Caco-2 (cell line): ENCODE measurements around the gene GPC6. TPM values are rescaled to one million over a fixed set of nuclear protein-coding genes. Genes with fewer than 3 reads are reported as not detected.

Experiments
- BruUV-seq: library from RNA; stranded (reverse); fragments of 400-500 nt; replicated peaks from 2 replicates; lab custom pipeline; 2021; lab: Mats Ljungman, UMichigan
- CTCF ChIA-PET: fragments of 300-600 bp; sonication (Branson Sonifier 250); formaldehyde crosslinking; loops from one replicate; lab custom pipeline; 2022; ENCODE audit warnings: antibody characterized with exemption; lab: Charles Lee
- POLR2A ChIA-PET: fragments of 300-600 bp; sonication (Branson Sonifier 250); formaldehyde crosslinking; loops from one replicate; lab custom pipeline; 2022; ENCODE audit warnings: antibody characterized with exemption; lab: Charles Lee
- DNase-seq, 2 experiments: peaks; one replicate each; pipeline versions ENCODE4 v3.0.0 to v3.0.0-alpha.2; 2020 to 2022
- H3K27me3 ChIP-seq: replicated peaks from 2 replicates; pipeline ENCODE4 v1.6.0; 2011; ENCODE audit warnings: low read length; ENCODE audit not compliant: control insufficient read depth, insufficient read depth
- H3K36me3 ChIP-seq: 2 replicates; pipeline ENCODE4 v1.5.1; 2011; ENCODE audit warnings: low read length; ENCODE audit not compliant: control insufficient read depth, insufficient read depth
- H3K4me1 ChIP-seq: fragments of 250-450 bp; sonication (Bioruptor Pico); 2 replicates; pipeline ENCODE4 v1.5.1; 2020; ENCODE audit warnings: mild to moderate bottlenecking
- H3K4me3 ChIP-seq: 2 replicates; pipeline ENCODE4 v1.5.1; 2011; ENCODE audit warnings: low read depth, mild to moderate bottlenecking, control low read depth, low read length
- H3K9me3 ChIP-seq: fragments of 250-450 bp; sonication (Bioruptor Pico); 2 replicates; pipeline ENCODE4 v1.5.1; 2020; ENCODE audit warnings: mild to moderate bottlenecking, moderate library complexity
- H3K27ac Mint-ChIP-seq: one replicate; pipeline ENCODE4 v1.8.0; 2022; ENCODE audit warnings: mixed read lengths; ENCODE audit not compliant: unreplicated experiment
- H3K27me3 Mint-ChIP-seq: one replicate; pipeline ENCODE4 v1.8.0; 2022; ENCODE audit warnings: mixed read lengths; ENCODE audit not compliant: insufficient read depth, unreplicated experiment
- H3K36me3 Mint-ChIP-seq: one replicate; pipeline ENCODE4 v1.8.0; 2022; ENCODE audit warnings: mild to moderate bottlenecking, mixed read lengths; ENCODE audit not compliant: insufficient read depth, unreplicated experiment
- H3K4me1 Mint-ChIP-seq: one replicate; pipeline ENCODE4 v1.8.0; 2022; ENCODE audit warnings: low read depth, mixed read lengths; ENCODE audit not compliant: unreplicated experiment
- H3K4me3 Mint-ChIP-seq: one replicate; pipeline ENCODE4 v1.8.0; 2022; ENCODE audit warnings: mild to moderate bottlenecking, moderate library complexity, mixed read lengths; ENCODE audit not compliant: unreplicated experiment
- H3K9me3 Mint-ChIP-seq: one replicate; pipeline ENCODE4 v1.8.0; 2022; ENCODE audit warnings: mixed read lengths; ENCODE audit not compliant: unreplicated experiment
- CTCF ChIP-seq, 2 experiments: fragments of 200-600 bp in 1 of 2; IDR thresholded peaks; 1 replicate in 1 of 2; 2 replicates in 1 of 2; pipeline versions ENCODE4 v1.5.1 to v1.8.0; 2011 to 2022; ENCODE audit warnings: antibody characterized with exemption in 1 of 2, control low read depth in 1 of 2, inconsistent platforms in 1 of 2, low read depth in 1 of 2, low read length in 1 of 2, mild to moderate bottlenecking in 1 of 2, moderate library complexity in 1 of 2; ENCODE audit not compliant: insufficient read depth in 1 of 2, severe bottlenecking in 1 of 2, unreplicated experiment in 1 of 2
- intact Hi-C: fragments of 100-400 bp; cut with micrococcal nuclease; formaldehyde crosslinking; loops from one replicate; pipeline ENCODE4 v1.10.0; 2022; ENCODE audit not compliant: unreplicated experiment
- total RNA-seq: library from RNA; stranded (reverse); gene quantifications from 2 replicates; pipeline ENCODE4 v1.2.3, GENCODE V29; 2022

GPC6 gene
- total RNA-seq, 1 experiment from 2014 or later = 0.16 TPM

- no peak overlapping the region for H3K27ac Mint-ChIP-seq
- no peak for DNase-seq
- POLR2A ChIA-PET = no interaction called here
- H3K4me3 Mint-ChIP-seq = no peak overlapping the region
- no peaks in the 10 kb centered on the region for H3K4me1 Mint-ChIP-seq
- no TSS peak for BruUV-seq
- no peaks in the 10 kb centered on the region for H3K27me3 ChIP-seq
- CTCF ChIA-PET = no interaction called here
- no peak overlapping the region for H3K4me3 ChIP-seq
- H3K9me3 ChIP-seq = no peaks in the 10 kb centered on the region
- H3K36me3 ChIP-seq = no peaks in the 10 kb centered on the region
- no peaks in the 10 kb centered on the region for H3K9me3 Mint-ChIP-seq
- no peak for TF ChIP-seq CTCF (IDR thresholded peaks at IDR 0.05; ENCODE audit: insufficient read depth in 1 of 2, low read depth in 1 of 2, low read length in 1 of 2, severe bottlenecking in 1 of 2, unreplicated experiment in 1 of 2)
- no peaks in the 10 kb centered on the region for H3K36me3 Mint-ChIP-seq
- H3K4me1 ChIP-seq = no peaks in the 10 kb centered on the region
- H3K27me3 Mint-ChIP-seq = no peaks in the 10 kb centered on the region
- intact Hi-C loops = no loop called here
These were observed 725.3 kb downstream of the GPC6 start for GRCh38 chr13:93951951-93952350.

- intact Hi-C loops = no loop called here
- BruUV-seq = no TSS peak
- no peaks in the 10 kb centered on the region for H3K9me3 Mint-ChIP-seq
- H3K4me3 Mint-ChIP-seq = no peak overlapping the region
- H3K36me3 Mint-ChIP-seq = no peaks in the 10 kb centered on the region
- TF ChIP-seq CTCF (IDR thresholded peaks at IDR 0.05; ENCODE audit: insufficient read depth in 1 of 2, low read depth in 1 of 2, low read length in 1 of 2, severe bottlenecking in 1 of 2, unreplicated experiment in 1 of 2) = no peak
- no peaks in the 10 kb centered on the region for H3K27me3 ChIP-seq
- H3K4me1 Mint-ChIP-seq = no peaks in the 10 kb centered on the region
- H3K4me3 ChIP-seq = no peak overlapping the region
- H3K27ac Mint-ChIP-seq = no peak overlapping the region
- no peaks in the 10 kb centered on the region for H3K4me1 ChIP-seq
- no peaks in the 10 kb centered on the region for H3K36me3 ChIP-seq
- ChIA-PET POLR2A (no interaction called here), CTCF (no interaction called here)
- H3K9me3 ChIP-seq = no peaks in the 10 kb centered on the region
- no peaks in the 10 kb centered on the region for H3K27me3 Mint-ChIP-seq
- no peak for DNase-seq
These were observed 727.2 kb downstream of the GPC6 start for GRCh38 chr13:93953841-93954240.

GRCh38 chr13:93955904-93956303 lies 729.3 kb downstream of the GPC6 start:
- H3K27me3 ChIP-seq = no peaks in the 10 kb centered on the region
- TF ChIP-seq CTCF (IDR thresholded peaks at IDR 0.05; ENCODE audit: insufficient read depth in 1 of 2, low read depth in 1 of 2, low read length in 1 of 2, severe bottlenecking in 1 of 2, unreplicated experiment in 1 of 2) = no peak
- ChIA-PET CTCF (no interaction called here), POLR2A (no interaction called here)
- DNase-seq = no peak
- no peaks in the 10 kb centered on the region for H3K4me1 Mint-ChIP-seq
- H3K9me3 Mint-ChIP-seq = peaks cover 10% of the 10 kb centered on the region
- H3K27me3 Mint-ChIP-seq = no peaks in the 10 kb centered on the region
- H3K4me1 ChIP-seq = no peaks in the 10 kb centered on the region
- no peak overlapping the region for H3K4me3 Mint-ChIP-seq
- no peaks in the 10 kb centered on the region for H3K9me3 ChIP-seq
- H3K36me3 Mint-ChIP-seq = no peaks in the 10 kb centered on the region
- no TSS peak for BruUV-seq
- H3K27ac Mint-ChIP-seq = no peak overlapping the region
- H3K36me3 ChIP-seq = no peaks in the 10 kb centered on the region
- intact Hi-C loops = no loop called here
- no peak overlapping the region for H3K4me3 ChIP-seq
